GM10266 (cell line): Measurements from ENCODE around the gene ERC1.

ENCODE experiments used
- DNase-seq: peaks from one replicate; pipeline ENCODE4 v3.0.0; 2012; ENCODE audit errors: extremely low spot score
- CTCF ChIP-seq: IDR thresholded peaks from 2 replicates; pipeline ENCODE4 v1.5.1; 2012; ENCODE audit warnings: mild to moderate bottlenecking, low read depth; ENCODE audit not compliant: control insufficient read depth, insufficient read depth; ENCODE audit errors: missing control alignments

The ERC1 gene

GRCh38 chr12:1439201-1439600 is 448.2 kb downstream of the ERC1 start:
- DNase-seq: no peak
- no peak for TF ChIP-seq CTCF

GRCh38 chr12:1439687-1440086 is 448.7 kb downstream of the ERC1 start:
- TF ChIP-seq CTCF: no peak
- no peak for DNase-seq

DNA sequence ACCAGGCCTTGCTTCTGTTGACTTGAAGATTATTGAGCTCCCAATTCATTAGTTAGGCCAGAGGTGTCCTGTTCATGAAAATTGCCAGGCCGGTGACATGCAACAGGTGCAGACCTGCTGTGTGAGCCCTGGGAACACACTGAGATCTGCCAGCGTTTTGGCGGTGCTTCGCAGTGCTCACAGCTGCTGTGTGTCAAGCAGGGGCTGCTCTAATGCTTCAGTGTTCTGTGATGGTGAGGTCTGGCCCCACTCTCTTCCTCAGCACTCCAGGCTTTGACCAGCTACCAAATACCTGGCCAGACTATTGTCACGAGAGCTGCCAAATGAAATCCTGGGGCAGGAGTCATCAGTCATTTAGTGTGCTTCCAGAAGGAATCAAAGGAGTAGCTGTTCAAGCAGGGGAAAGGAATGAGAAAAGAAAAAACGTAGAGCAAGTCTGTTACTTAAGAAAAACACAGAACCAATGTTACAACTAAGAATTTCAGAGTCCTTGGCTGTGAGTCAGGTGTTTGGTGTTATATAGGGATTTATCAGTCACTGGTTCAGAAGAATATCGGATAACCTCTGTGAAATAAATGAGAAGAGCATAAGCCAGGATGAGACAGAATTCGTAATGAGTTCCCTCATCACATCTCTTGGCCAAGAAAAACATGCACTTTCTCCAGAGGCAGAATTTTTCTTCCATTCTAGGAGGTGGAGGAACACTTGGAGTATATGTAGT is 452.6 kb downstream of the ERC1 start:
- no peak for DNase-seq
- TF ChIP-seq CTCF: no peak

GRCh38 chr12:1444142-1444516 is 453.1 kb downstream of the ERC1 start:
- no peak for TF ChIP-seq CTCF
- no peak for DNase-seq

DNA sequence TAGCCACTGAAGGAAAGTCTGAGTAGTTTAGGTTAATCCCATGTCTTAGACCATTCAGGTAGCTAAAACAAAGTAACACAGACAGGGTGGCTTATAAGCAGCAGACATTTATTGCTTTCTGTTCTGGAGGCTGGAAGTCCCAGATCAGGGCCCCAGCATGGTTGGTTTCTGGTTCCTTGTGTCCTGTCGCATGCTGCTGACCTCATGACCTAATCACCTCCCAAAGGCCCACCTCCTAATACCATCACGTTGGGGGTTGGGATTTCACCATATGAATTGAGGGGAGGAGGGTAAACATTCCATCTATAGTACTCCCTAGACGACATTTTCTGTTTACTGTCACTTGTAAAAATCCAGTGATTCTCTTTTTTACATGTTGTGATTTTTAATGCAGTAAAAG is 454.8 kb downstream of the ERC1 start:
- no peak for DNase-seq
- TF ChIP-seq CTCF: no peak

DNA sequence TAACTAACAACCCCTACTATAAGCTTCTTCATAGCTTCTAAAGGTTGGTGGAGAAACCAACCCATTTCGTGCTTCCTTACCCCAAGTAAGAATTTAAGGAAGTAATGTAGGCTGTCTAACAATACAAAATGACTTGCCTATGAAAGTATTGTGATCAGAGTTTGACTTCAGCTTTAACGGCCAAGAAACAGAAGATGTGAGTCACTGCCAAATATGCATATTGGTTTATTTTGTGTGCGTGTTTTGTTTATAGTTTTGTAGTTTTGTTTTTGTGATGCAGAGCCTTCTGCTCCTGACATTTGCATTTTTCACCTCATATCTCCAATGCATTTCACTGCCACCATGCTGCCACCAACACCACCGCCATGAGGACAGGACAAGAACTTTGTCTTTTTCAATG is 457.3 kb downstream of the ERC1 start:
- no peak for TF ChIP-seq CTCF
- DNase-seq: no peak

DNA sequence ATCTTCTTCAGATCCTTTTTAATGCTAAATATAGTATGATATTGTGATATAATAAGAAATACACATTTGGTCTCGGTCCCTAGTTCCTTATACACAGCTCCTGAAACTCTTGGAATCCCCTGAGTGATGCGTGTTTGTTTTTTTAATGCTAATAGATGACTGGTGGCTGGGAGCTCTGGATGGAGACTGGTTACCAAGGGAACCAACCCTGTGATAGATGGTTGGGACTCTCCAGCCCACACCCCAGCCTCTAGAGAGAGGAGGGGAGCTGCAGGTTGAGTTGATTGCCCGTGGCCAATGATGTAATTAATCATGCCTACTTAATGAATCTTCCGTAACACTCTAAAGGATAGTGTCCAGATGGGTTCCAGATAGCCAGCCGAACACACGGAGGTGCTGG is 462.8 kb downstream of the ERC1 start:
- TF ChIP-seq CTCF: no peak
- no peak for DNase-seq
